Measurements from ENCODE around the gene BACE2.
"Not testable (repeated sequence)": the region's sequence is repeated elsewhere in the genome, so short reads cannot be mapped to it uniquely, and the experiment has no call there.

Gene BACE2

GRCh38 chr21:41290106-41290799 lies 122.3 kb downstream of the BACE2 start:
- Mint-ChIP-seq H3K36me3 (ENCODE audit: low read depth) (no peaks in the 10 kb centered on the region), H3K9me3 (no peaks in the 10 kb centered on the region), H3K4me3 (no peak overlapping the region), H3K27me3 (peaks cover 39% of the 10 kb centered on the region), H3K4me1 (ENCODE audit: low read depth) (no peaks in the 10 kb centered on the region), H3K27ac (no peak overlapping the region)
- intact Hi-C loops (cut with micrococcal nuclease) = no loop called here

GRCh38 chr21:41294548-41295231 lies 126.7 kb downstream of the BACE2 start:
- H3K36me3 Mint-ChIP-seq (ENCODE audit: low read depth) = no peaks in the 10 kb centered on the region
- H3K27me3 Mint-ChIP-seq = peaks cover 33% of the 10 kb centered on the region
- H3K4me3 Mint-ChIP-seq = no peak overlapping the region
- no peaks in the 10 kb centered on the region for H3K4me1 Mint-ChIP-seq (ENCODE audit: low read depth)
- intact Hi-C loops (cut with micrococcal nuclease) = no loop called here
- H3K27ac Mint-ChIP-seq = no peak overlapping the region
- H3K9me3 Mint-ChIP-seq = no peaks in the 10 kb centered on the region

- H3K27me3 Mint-ChIP-seq = peaks cover 22% of the 10 kb centered on the region
- intact Hi-C loops (cut with micrococcal nuclease) = no loop called here
- H3K36me3 Mint-ChIP-seq (ENCODE audit: low read depth) = no peaks in the 10 kb centered on the region
- no peaks in the 10 kb centered on the region for H3K4me1 Mint-ChIP-seq (ENCODE audit: low read depth)
- no peak overlapping the region for H3K4me3 Mint-ChIP-seq
- no peaks in the 10 kb centered on the region for H3K9me3 Mint-ChIP-seq
- H3K27ac Mint-ChIP-seq = no peak overlapping the region
These were observed 127.8 kb downstream of the BACE2 start for GRCh38 chr21:41295721-41296254.

- Mint-ChIP-seq H3K9me3 (peaks cover 19% of the 10 kb centered on the region), H3K36me3 (ENCODE audit: low read depth) (no peaks in the 10 kb centered on the region), H3K27ac (no peak overlapping the region), H3K27me3 (peaks cover 16% of the 10 kb centered on the region), H3K4me1 (ENCODE audit: low read depth) (no peaks in the 10 kb centered on the region), H3K4me3 (no peak overlapping the region)
- intact Hi-C loops (cut with micrococcal nuclease) = no loop called here
These were observed 135.0 kb downstream of the BACE2 start for GRCh38 chr21:41302976-41303375.

- H3K4me1 Mint-ChIP-seq (ENCODE audit: low read depth) = no peaks in the 10 kb centered on the region
- H3K27me3 Mint-ChIP-seq = peaks cover 20% of the 10 kb centered on the region
- no peak overlapping the region for H3K27ac Mint-ChIP-seq
- intact Hi-C loops (cut with micrococcal nuclease) = no loop called here
- H3K9me3 Mint-ChIP-seq = peaks cover 19% of the 10 kb centered on the region
- H3K36me3 Mint-ChIP-seq (ENCODE audit: low read depth) = no peaks in the 10 kb centered on the region
- H3K4me3 Mint-ChIP-seq = no peak overlapping the region
These were observed 136.2 kb downstream of the BACE2 start for GRCh38 chr21:41304068-41304720.

- no peak overlapping the region for H3K27ac Mint-ChIP-seq
- no peaks in the 10 kb centered on the region for H3K4me1 Mint-ChIP-seq (ENCODE audit: low read depth)
- H3K4me3 Mint-ChIP-seq = no peak overlapping the region
- no peaks in the 10 kb centered on the region for H3K36me3 Mint-ChIP-seq (ENCODE audit: low read depth)
- H3K9me3 Mint-ChIP-seq = peaks cover 19% of the 10 kb centered on the region
- intact Hi-C loops (cut with micrococcal nuclease) = no loop called here
- peaks cover 32% of the 10 kb centered on the region for H3K27me3 Mint-ChIP-seq
These were observed 139.3 kb downstream of the BACE2 start for GRCh38 chr21:41307219-41307618.

- H3K27me3 Mint-ChIP-seq = peaks cover 50% of the 10 kb centered on the region
- H3K9me3 Mint-ChIP-seq; H3K27ac Mint-ChIP-seq; H3K4me1 Mint-ChIP-seq (ENCODE audit: low read depth); intact Hi-C loops (cut with micrococcal nuclease); H3K4me3 Mint-ChIP-seq; H3K36me3 Mint-ChIP-seq (ENCODE audit: low read depth): not testable (repeated sequence)
These were observed 145.6 kb downstream of the BACE2 start for GRCh38 chr21:41313285-41314164.

- no peaks in the 10 kb centered on the region for H3K9me3 Mint-ChIP-seq
- H3K36me3 Mint-ChIP-seq (ENCODE audit: low read depth) = no peaks in the 10 kb centered on the region
These were observed 147.8 kb downstream of the BACE2 start for GRCh38 chr21:41315726-41316125.

GRCh38 chr21:41316200-41317062 lies 148.5 kb downstream of the BACE2 start, which contains the start of gene FAM3B:
Gene FAM3B (plus strand): TSS chr21:41316801. CDS start chr21:41316880, 79 bp downstream.
- H3K9me3 Mint-ChIP-seq = no peaks in the 10 kb centered on the region
- H3K4me3 Mint-ChIP-seq = no peak within 1 kb of the TSS
- peaks cover 48% of the 10 kb centered on the region for H3K27me3 Mint-ChIP-seq
- intact Hi-C loops (cut with micrococcal nuclease) = no loop called here
- no peak within 1 kb of the TSS for H3K27ac Mint-ChIP-seq
- no peaks in the 10 kb centered on the region for H3K36me3 Mint-ChIP-seq (ENCODE audit: low read depth)
- no peaks in the 10 kb centered on the region for H3K4me1 Mint-ChIP-seq (ENCODE audit: low read depth)

More at GRCh38 chr21:41315726-41316125, 147.8 kb downstream of the BACE2 start:
- peaks cover 48% of the 10 kb centered on the region for H3K27me3 Mint-ChIP-seq
- H3K4me1 Mint-ChIP-seq (ENCODE audit: low read depth) = no peaks in the 10 kb centered on the region
- intact Hi-C loops (cut with micrococcal nuclease) = no loop called here
- no peak overlapping the region for H3K4me3 Mint-ChIP-seq
- H3K27ac Mint-ChIP-seq = no peak overlapping the region

GRCh38 chr21:41317063-41317392 lies 149.1 kb downstream of the BACE2 start:
- Mint-ChIP-seq H3K27me3 (peaks cover 44% of the 10 kb centered on the region), H3K9me3 (no peaks in the 10 kb centered on the region), H3K4me1 (ENCODE audit: low read depth) (no peaks in the 10 kb centered on the region), H3K27ac (no peak overlapping the region), H3K4me3 (no peak overlapping the region), H3K36me3 (ENCODE audit: low read depth) (no peaks in the 10 kb centered on the region)
- intact Hi-C loops (cut with micrococcal nuclease) = no loop called here

- Mint-ChIP-seq H3K36me3 (ENCODE audit: low read depth) (no peaks in the 10 kb centered on the region), H3K27ac (no peak overlapping the region), H3K27me3 (peaks cover 44% of the 10 kb centered on the region), H3K4me3 (no peak overlapping the region), H3K4me1 (ENCODE audit: low read depth) (no peaks in the 10 kb centered on the region), H3K9me3 (no peaks in the 10 kb centered on the region)
- intact Hi-C loops (cut with micrococcal nuclease) = no loop called here
These were observed 149.5 kb downstream of the BACE2 start for GRCh38 chr21:41317458-41317857.

GRCh38 chr21:41318218-41318617 lies 150.3 kb downstream of the BACE2 start:
- intact Hi-C loops (cut with micrococcal nuclease) = no loop called here
- Mint-ChIP-seq H3K27me3 (peaks cover 41% of the 10 kb centered on the region), H3K4me1 (ENCODE audit: low read depth) (no peaks in the 10 kb centered on the region)

GRCh38 chr21:41319273-41319672 lies 151.3 kb downstream of the BACE2 start:
- Mint-ChIP-seq H3K27me3 (peaks cover 41% of the 10 kb centered on the region), H3K4me3 (no peak overlapping the region), H3K9me3 (no peaks in the 10 kb centered on the region), H3K4me1 (ENCODE audit: low read depth) (no peaks in the 10 kb centered on the region), H3K27ac (no peak overlapping the region), H3K36me3 (ENCODE audit: low read depth) (no peaks in the 10 kb centered on the region)
- intact Hi-C loops (cut with micrococcal nuclease) = no loop called here

More at GRCh38 chr21:41318218-41318617, 150.3 kb downstream of the BACE2 start:
- Mint-ChIP-seq H3K36me3 (ENCODE audit: low read depth) (no peaks in the 10 kb centered on the region), H3K27ac (no peak overlapping the region), H3K4me3 (no peak overlapping the region), H3K9me3 (no peaks in the 10 kb centered on the region)
